ENCODE results near the gene BEAN1. TPM values are rescaled to one million over a fixed set of nuclear protein-coding genes. Genes with fewer than 3 reads are reported as not detected.

The BEAN1 gene, protein sequence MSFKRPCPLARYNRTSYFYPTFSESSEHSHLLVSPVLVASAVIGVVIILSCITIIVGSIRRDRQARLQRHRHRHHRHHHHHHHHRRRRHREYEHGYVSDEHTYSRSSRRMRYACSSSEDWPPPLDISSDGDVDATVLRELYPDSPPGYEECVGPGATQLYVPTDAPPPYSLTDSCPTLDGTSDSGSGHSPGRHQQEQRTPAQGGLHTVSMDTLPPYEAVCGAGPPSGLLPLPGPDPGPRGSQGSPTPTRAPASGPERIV
- total RNA-seq: 0.73 and 3.1 TPM in 2 replicates

DNA sequence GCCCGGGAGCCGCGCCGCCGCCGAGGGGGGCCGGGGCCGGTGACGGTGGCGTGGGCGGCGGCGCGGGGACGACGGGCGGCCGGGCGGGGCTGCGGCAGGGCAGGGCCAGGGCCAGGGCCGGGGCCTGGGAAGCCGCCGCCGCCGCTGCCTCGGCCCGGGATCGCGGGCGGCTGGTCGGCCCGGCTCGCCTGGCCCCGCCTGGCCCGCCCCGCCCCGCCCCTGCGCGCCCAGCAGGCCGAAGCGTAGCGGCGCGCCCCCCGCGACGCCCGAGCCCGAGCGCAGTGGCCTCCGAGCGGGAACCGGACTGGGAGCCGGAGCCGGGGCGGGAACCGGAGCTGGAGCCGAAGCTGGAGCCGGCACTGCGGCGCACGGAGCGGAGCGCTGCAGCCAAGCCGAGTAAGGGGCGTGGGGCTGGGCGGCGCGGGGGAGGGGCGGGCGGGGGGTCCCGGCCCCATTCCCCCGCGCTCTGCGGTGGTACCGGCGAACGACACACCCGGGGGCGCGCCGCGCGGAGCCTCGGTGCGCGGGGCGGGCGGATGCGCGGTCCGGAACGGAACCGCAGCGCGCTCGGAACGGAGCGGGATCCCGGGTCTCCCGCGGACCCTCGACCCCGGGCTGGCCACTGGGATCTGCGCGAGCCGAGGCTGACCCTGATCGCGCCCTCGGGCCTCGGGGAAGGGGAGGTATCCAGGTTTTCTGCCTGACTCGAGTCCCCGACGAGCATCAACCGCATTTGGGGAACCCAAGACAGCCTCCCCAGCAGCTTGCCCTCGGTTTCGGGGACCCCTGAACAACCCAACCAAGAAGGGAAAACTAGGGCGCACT, at the start of gene BEAN1:
BEAN1 (plus strand) TSS at position 260 of the 825 bp plus-strand sequence. CDS start 10,382 bp downstream, outside the sequence.

Other genes starting within 250 kb of the BEAN1 start
- gene CDH5, start 60.6 kb upstream of the BEAN1 start, total RNA-seq: 0.37 TPM in 1 of 2 replicates, not detected in the other
- gene TK2, start 122.8 kb downstream of the BEAN1 start, total RNA-seq: 25.4 and 26.8 TPM in 2 replicates
- gene CKLF, start 125.3 kb downstream of the BEAN1 start, total RNA-seq: 42.0 and 50.3 TPM in 2 replicates
- 1.8 TPM in 2 replicates for gene CMTM1, start 139.1 kb downstream of the BEAN1 start, total RNA-seq
- not detected in 2 replicates for gene CMTM2, start 152.2 kb downstream of the BEAN1 start, total RNA-seq
- gene CMTM3, start 177.4 kb downstream of the BEAN1 start, total RNA-seq: 15.8 and 17.4 TPM in 2 replicates

Measured in subcutaneous preadipocyte (primary cell).